Posterior cingulate gyrus (tissue), 11 donors: ENCODE data around the gene AIP.
A peak's percentile ranks its signal among the peaks of the same experiment; 100 is the strongest.

Experiments
- DNase-seq, 10 donors: peaks; one replicate each; pipeline versions ENCODE4 v3.0.0 to v3.0.0-alpha.2; 2020 to 2021; ENCODE audit warnings: mixed read lengths in 3 of 10
- intact Hi-C: fragments of 100-400 bp; cut with DNase I; formaldehyde crosslinking; loops from one replicate; pipeline ENCODE4 v1.15.1; 2023

Gene AIP

DNA sequence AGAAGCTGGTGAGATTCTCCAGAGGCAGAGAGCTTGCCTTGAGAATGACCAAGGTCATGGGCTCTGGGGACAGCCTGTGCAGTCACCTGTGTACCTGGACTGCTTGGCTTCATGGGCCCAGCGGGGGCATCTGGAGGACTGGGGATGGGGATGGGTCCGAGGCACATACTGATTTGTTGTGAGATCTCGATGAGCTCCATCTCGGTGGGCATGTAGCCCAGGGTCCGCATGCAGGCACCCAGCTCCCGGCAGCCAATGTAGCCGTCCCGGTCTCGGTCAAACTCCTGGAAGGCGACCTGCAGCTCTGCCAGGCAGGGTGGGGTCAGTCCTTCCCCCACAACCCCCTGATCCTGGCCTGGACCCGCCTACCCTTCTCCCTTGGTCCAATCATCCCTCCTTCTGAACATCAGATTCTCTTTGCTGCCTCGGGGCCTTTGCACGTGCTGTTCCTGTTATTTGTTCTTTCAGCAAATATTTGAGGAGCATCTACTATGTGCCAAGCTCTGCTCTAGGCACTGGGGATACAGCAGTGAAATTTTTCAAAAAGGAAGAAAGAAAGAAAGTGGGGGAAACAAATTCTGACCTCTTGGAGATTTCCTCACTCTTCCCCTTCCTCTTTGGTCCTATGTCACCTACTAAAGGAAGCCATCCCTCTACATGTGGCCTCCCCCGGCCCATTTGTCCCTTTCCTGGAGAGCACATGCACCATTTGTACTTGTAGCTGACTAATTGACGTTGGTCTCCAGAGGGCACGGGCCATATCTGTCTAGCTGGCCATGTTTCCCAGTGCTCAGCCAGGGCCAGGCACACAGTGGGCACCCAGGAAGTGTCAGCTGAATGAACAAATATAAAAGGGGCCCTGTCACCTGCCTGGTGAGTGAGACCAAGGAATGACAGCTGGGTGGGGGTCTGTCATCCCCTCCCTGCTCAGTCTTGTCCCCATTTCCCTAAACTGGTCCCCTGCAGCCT lies 38.3 kb downstream of the AIP start:
- intact Hi-C loops: no loop called here
- peak in 2 of 10 donors; percentile 16 to 66 for DNase-seq

DNA sequence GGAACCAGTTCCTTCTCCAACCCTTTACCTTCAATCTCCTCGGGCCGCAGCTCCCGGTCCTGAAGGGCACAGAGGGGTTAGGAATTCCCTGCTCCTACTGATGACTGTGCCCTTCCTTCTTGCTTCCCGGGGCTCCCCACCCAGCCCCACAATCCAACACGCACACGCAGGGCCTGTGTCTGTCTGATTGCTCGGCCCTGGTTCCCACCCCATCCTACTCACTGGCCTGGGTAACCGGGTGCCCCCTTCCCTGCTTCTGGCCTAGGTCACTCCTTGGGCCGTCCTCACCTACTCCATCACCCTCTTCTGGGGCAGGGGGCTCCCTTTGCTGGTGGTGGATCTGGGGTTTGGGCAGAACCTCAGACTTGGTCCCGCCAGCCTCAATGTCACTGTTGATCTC lies 39.1 kb downstream of the AIP start:
- DNase-seq: peak in 2 of 10 donors; percentile 38 to 55
- intact Hi-C loops: no loop called here

DNA sequence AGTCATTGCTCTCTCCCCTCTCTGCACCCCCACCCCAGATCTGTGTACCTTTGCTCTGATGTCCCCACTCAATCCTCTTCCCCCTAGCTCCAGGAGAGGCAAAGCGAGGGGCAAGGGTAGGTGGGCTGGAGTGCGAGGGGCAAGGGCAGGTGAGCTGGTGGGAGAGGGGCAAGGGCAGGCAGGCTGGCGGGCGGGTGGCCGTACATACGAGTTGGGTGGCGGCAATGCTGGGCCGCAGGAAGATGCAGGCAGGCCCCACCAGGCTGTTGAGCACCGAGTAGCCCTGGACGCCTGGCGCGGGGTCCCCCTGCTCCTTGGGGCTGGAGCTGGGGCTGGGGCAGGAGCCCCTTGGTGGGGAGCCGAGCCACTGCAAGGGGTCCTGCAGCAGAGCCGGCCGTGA lies 39.5 kb downstream of the AIP start:
- peak in 1 of 10 donors; percentile 47 for DNase-seq
- intact Hi-C loops: no loop called here

DNA sequence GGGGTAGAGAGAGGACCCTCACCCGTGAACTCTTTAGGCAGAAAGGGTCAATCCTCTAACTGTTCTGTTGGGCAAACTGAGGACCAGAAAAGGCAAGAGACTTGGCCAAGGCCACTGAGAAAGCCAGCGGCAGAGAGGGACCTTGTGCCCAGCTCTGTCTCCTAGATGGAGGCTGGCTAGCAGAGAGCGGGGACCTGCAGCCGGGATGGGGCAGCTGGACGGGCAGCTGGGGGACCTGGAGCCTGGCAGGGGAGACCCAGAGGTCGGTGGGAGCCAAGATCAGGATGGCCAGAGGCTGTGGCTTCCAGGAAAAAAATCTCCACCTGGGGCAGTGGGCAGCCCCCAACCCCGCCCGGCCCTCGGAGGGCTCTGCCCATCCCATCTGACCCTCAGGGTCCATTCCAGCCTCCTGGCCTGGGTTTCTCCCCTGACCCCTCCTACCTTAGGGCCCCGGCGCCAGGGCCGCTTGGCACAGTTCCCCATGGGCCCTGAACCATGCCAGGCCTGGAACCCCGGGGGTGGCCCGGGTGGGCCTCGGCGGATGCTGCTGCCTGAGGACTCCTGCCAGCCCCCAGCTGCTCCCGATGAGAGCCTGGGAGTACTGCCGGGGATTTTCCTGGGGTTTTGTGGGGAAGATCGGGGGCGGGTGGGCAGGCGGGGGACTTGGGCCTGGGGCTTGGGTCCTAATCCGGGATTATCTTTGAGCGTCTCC lies 40.2 kb downstream of the AIP start, which contains the start of gene CABP2:
Gene CABP2, minus strand, starts transcription at position 603 of the 712 bp plus-strand sequence. Its CDS starts 120 bp downstream, at position 483.
- DNase-seq: peak in 1 of 10 donors; percentile 79
- intact Hi-C loops: no loop called here

DNA sequence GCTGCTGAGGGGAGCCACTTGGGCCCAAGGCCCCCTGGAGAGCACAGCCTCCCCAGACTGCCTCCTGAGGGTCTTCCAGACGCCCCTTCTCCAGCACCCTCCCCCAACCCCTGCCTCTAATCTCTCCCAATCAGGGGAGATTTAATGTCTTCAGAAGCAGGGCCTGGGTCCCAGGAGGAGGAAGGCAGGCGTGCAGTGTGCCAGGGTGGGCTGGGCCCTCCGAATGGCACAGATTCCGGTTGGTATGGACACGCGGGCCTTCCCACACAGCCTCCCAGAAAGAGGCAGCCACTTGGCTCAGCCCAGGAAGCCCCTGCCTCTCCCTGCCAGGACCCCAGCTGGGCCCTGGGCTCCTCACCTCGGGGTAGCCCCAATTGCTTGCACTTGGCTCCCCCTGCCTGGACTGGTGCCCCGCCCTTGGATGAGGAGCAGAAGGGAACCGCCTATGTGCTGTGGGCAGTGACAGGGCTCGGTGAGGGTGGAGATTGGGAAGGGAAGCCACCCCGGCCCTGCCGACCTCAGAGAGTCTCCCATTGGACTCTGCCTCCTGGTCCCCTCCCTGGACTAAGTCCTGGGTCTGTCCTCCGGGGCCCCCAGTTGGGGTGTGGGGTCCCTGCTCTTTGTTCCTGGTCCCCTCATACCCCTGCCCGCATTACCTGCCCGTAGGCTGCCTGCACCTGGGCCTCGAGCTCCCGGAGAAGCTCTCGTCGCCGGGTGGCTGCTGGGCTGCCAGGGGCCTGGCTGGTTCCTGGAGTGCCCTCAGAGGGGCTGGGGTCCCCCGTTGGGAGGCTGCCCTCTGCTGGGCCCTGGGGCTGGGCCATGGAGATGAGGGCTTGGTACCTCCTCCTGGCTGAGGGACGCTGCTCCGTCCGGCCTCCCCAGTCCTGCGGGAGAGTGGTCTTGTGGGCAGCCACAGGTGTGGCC lies 41.0 kb downstream of the AIP start:
- intact Hi-C loops: no loop called here
- DNase-seq: peak in 2 of 10 donors; percentile 64 to 79

DNA sequence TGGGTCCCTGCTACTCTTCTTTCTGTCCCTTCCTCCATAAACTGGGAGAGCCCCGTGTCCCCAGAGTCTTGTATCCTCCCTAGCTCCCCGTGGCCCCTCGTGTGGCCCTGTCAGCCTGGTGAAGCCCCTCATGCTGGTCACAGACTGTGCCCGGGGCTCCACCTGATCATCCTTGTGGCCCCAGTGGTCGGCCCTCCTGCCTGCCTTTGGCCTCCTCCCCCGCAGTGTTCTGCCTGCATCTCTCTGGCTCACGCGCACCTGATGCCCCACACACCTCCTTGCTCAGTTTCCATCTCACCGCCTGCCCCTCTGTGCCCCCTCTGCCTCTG lies 41.6 kb downstream of the AIP start:
- intact Hi-C loops: no loop called here
- peak in 1 of 10 donors; percentile 63 for DNase-seq

DNA sequence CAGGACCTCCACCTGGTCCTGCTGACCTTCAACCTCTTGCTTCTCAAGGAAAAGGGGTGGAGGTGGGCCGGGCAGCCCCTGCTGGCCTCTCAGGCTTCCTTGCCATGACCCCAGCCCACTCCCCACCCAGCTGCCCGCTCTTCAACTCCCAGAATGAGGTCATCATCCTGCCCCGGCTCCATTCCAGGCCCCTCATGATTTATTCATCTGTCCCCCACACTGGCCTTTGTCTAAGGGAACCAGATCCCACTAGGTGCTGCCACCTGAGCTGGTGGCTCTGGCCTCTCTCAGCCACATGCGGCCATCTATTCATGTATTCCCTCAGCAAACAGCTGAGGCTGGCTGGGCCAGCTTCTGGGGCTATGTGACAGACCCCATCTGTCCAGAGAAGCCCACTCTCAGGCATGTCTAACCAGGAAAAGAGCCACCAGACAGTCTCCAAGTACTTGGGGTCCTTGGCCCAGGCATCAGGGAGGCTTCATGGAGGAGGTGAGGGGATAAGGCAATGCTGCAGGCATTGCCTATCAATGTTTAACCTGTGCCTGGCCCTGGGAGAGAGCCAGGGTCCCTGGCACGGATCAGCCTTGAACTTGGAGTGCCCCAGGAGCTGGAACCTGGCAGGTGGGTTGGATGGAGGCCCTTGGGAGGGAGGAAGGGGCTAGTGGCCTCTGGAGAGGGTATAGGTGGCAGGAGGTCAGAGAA lies 42.6 kb downstream of the AIP start:
- peak in 1 of 10 donors; percentile 26 for DNase-seq
- intact Hi-C loops: no loop called here

DNA sequence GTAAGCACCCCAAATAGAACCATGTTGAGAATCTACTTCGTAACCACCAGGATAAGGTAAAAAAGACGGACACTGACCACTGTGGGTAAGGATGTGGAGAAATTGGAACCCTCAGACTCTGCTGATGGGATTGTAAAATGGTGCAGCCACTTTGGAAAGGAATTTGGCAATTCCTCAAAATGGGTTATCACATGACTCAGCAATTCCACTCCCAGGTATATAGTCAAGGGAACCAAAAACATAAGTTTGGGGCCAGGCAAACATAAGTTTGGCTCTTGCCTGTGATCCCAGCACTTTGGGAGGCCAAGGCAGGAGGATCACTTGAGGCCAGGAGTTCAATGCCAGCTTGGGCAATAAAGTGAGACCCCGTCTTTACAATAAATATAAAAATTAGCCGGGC lies 45.5 kb downstream of the AIP start:
- DNase-seq: no peak
- intact Hi-C loops: no loop called here

DNA sequence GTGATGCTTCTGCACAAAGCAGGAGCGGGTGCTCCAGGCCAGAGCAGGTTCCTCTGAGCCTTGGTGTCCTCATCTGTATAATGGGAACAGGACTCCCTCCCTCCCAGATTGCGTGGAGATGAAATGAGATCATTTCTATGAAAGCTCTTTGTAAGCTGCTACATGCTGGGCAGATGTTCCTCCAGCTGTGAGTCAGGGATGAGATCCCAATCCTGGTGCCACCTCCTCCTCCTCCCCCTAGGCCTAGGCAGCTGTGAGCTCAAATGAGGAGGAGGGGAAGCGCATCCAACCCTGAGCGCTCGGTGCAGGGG lies 47.4 kb downstream of the AIP start:
- intact Hi-C loops: no loop called here
- no peak for DNase-seq

DNA sequence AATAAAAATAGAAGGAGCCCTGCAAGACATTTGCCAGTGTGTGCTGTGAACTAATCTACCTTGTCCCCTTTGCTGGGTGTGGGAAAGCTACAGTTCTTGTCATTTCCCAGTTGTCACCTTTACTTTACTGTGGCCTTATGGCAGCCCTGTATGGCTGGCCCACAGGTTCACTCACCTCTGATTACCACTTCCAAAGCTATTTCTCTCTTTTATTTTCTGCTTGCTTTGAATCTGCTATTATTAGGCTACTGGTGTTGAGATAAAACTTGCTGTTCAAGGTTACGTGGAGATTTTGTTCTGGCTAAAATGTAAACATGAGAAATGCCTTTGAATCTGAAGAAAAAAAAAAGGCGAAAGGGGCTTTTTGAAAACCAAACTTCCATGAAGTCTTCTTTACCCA lies 50.1 kb downstream of the AIP start:
- no peak for DNase-seq
- intact Hi-C loops: no loop called here

DNA sequence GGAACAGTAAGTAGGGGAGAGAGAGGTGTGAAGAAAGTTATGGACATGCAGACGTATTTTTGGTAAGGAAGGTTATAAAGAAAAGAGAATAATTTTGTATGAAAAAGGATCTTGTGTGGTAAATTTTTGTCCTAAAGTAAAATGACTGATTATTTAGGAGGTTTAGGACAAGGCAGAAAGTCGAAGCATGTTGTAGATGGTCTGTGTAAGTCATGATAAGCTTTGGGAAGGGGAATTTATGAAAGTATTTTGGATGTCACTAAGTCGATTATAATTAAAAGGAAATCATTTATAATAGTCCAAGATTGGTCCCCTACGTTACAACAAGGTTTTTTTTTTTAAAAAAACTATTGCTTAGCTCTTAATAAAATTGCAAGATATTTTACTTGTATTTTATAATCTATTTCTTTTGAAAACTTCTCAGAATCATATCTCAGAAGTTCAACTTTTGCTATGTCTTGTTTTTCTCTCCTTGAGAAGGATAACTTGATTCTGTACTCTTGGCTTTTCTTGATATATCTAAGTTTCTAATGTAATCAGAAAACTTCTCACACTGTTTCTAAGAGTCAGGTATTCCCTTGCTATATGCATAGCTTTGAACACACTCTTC lies 51.3 kb downstream of the AIP start:
- intact Hi-C loops: no loop called here
- DNase-seq: no peak

DNA sequence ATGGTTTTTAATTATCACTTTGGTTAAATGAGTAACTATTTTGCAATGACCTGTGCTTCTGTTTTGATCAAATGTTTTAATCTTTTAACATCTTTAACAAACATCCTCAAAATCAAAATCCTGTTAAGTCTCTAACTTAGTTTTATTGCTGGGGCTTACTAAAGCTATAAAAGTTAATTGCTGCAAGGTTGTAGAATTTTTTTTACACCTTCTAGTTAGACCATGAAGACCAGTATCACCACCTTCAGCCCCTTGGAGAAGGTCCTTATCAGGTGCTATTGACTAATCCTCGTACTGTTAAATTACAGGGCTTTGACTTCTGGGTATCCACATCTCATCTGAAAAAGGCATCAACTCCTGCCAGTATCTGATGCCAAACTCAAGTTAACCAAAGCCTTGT lies 52.7 kb downstream of the AIP start:
- intact Hi-C loops: no loop called here
- DNase-seq: no peak

DNA sequence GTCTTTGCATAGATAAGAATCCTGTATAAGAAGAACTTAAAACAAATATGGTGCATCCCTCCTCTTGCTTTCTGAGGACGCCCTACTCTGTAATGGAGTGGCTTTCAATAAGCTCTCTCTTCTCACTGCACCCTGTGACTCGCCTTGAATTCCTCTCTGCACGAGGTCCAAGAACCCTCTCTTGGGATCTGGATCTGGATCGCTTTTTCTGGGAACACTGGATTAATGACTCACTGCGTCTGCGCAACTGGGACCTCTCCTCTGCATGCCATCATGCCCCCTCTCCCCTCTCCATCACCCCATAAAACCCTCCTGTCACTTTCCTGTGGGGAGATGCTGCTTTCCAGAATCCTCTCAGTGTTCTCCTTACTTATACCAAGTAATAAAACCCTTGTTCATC lies 55.5 kb downstream of the AIP start:
- intact Hi-C loops: no loop called here
- no peak for DNase-seq

DNA sequence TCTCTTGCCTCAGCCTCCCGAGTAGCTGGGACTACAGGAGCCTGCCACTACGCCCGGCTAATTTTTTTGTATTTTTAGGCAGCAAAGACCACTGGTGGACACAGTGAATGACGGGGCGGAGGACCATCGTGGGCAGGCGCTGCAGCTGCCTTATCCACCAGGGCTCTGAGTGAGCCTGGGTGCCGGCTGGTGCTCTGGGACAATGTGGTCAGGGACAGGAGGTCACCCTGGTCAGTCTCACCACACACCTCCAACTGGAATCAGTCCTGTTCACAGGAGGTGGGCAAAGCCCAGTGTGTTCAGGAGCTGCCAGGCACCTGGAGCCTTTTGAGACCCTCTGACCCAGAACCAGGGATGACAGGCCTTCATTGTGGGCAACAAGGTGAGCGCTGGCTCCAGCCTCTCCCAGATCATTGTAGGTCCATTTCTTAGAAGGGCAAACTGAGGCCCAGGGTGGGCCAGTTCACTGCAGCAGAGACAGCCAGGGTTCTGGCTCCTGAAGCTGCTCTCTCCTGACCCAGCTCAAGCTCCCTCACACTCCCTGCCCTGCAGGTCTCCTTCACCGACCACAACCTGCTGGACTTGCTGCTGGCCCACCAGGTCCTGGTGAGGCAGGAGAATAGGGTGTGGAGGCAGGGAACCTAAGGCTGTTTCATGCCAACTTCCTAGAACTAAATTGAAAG lies 56.1 kb downstream of the AIP start:
- no peak for DNase-seq
- intact Hi-C loops: no loop called here

DNA sequence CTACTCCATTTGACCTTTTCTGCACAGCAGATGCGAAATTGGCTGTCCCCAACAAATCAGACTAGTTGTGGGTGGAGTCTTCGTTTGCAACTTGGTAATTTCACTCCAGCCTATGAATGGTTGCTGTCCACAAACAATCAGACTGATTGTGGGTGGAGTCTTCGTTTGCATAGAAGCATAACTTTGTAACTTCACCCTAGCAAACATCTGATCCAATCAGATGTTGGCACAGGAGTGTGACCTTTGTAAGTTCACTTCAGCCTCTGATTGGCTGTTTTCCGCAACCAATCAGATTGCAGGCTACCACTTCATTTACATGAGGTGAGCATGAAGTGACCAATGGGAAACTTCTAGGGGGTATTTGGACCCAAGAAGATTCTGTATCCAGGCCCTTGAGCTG lies 56.7 kb downstream of the AIP start:
- intact Hi-C loops: no loop called here
- DNase-seq: no peak
